Activated naive CD4-positive, alpha-beta T cell treated with anti-CD3 and anti-CD28 coated beads, Interleukin-2, amount 50 U/mL, for 24 hours (primary cell): ENCODE measurements around the gene MORN4.
"Not testable (repeated sequence)": the region's sequence is repeated elsewhere in the genome, so short reads cannot be mapped to it uniquely, and the experiment has no call there.

ENCODE experiments used
- H3K27ac Mint-ChIP-seq: one replicate; pipeline ENCODE4 v1.8.0; 2021; ENCODE audit warnings: mild to moderate bottlenecking, mixed read lengths
- H3K27me3 Mint-ChIP-seq: one replicate; pipeline ENCODE4 v1.8.0; 2021; ENCODE audit warnings: mixed read lengths
- H3K36me3 Mint-ChIP-seq: one replicate; pipeline ENCODE4 v1.8.0; 2021; ENCODE audit warnings: mixed read lengths
- H3K4me1 Mint-ChIP-seq: one replicate; pipeline ENCODE4 v1.8.0; 2021; ENCODE audit warnings: mixed read lengths
- H3K4me3 Mint-ChIP-seq: one replicate; pipeline ENCODE4 v1.8.0; 2021; ENCODE audit warnings: mild to moderate bottlenecking, mixed read lengths
- H3K9me3 Mint-ChIP-seq: one replicate; pipeline ENCODE4 v1.8.0; 2021; ENCODE audit warnings: mixed read lengths

MORN4 gene

GRCh38 chr10:97648562-97649404 is 15.5 kb upstream of the MORN4 start:
- peak overlapping the region; percentile 25 for H3K27ac Mint-ChIP-seq
- peaks cover 11% of the 10 kb centered on the region for H3K4me1 Mint-ChIP-seq
- H3K9me3 Mint-ChIP-seq, result no peaks in the 10 kb centered on the region
- peaks cover 7% of the 10 kb centered on the region for H3K36me3 Mint-ChIP-seq
- H3K4me3 Mint-ChIP-seq, result peak overlapping the region; percentile 27
- H3K27me3 Mint-ChIP-seq, result no peaks in the 10 kb centered on the region

GRCh38 chr10:97647556-97647955 is 14.3 kb upstream of the MORN4 start:
- Mint-ChIP-seq H3K27me3 (no peaks in the 10 kb centered on the region), H3K36me3 (peaks cover 3% of the 10 kb centered on the region), H3K27ac (no peak overlapping the region)

GRCh38 chr10:97644936-97645335 is 11.6 kb upstream of the MORN4 start:
- Mint-ChIP-seq H3K36me3 (peaks cover 3% of the 10 kb centered on the region), H3K4me1 (peaks cover 36% of the 10 kb centered on the region), H3K27me3 (no peaks in the 10 kb centered on the region), H3K4me3 (no peak overlapping the region), H3K9me3 (no peaks in the 10 kb centered on the region), H3K27ac (no peak overlapping the region)

More at GRCh38 chr10:97647556-97647955, 14.3 kb upstream of the MORN4 start:
- no peak overlapping the region for H3K4me3 Mint-ChIP-seq
- no peaks in the 10 kb centered on the region for H3K9me3 Mint-ChIP-seq
- H3K4me1 Mint-ChIP-seq, result peaks cover 21% of the 10 kb centered on the region

- peaks cover 27% of the 10 kb centered on the region for H3K4me1 Mint-ChIP-seq
- peaks cover 3% of the 10 kb centered on the region for H3K36me3 Mint-ChIP-seq
- H3K4me3 Mint-ChIP-seq, result peak overlapping the region; percentile 79
- H3K27ac Mint-ChIP-seq, result peak overlapping the region; percentile 24
- H3K9me3 Mint-ChIP-seq, result no peaks in the 10 kb centered on the region
- no peaks in the 10 kb centered on the region for H3K27me3 Mint-ChIP-seq
Measured at GRCh38 chr10:97643441-97643985, 10.2 kb upstream of the MORN4 start.

GRCh38 chr10:97642471-97643159 is 9.3 kb upstream of the MORN4 start:
- Mint-ChIP-seq H3K27ac (peak overlapping the region; percentile 27), H3K4me1 (peaks cover 26% of the 10 kb centered on the region), H3K4me3 (peak overlapping the region; percentile 79)
- not testable (repeated sequence) for H3K9me3 Mint-ChIP-seq, H3K36me3 Mint-ChIP-seq, H3K27me3 Mint-ChIP-seq

- H3K9me3 Mint-ChIP-seq, result no peaks in the 10 kb centered on the region
- peak overlapping the region; percentile 97 for H3K4me3 Mint-ChIP-seq
- H3K27me3 Mint-ChIP-seq, result no peaks in the 10 kb centered on the region
- peaks cover 26% of the 10 kb centered on the region for H3K4me1 Mint-ChIP-seq
- H3K27ac Mint-ChIP-seq, result peak overlapping the region; percentile 89
- peaks cover 3% of the 10 kb centered on the region for H3K36me3 Mint-ChIP-seq
Measured at GRCh38 chr10:97640868-97641811, 7.8 kb upstream of the MORN4 start.

GRCh38 chr10:97640174-97640867 is 7.0 kb upstream of the MORN4 start, which contains the start of gene PI4K2A:
Gene PI4K2A, plus strand, starts transcription at chr10:97640671. Its CDS starts 72 bp downstream, at chr10:97640743.
- Mint-ChIP-seq H3K27me3 (no peaks in the 10 kb centered on the region), H3K9me3 (no peaks in the 10 kb centered on the region), H3K4me1 (peaks cover 26% of the 10 kb centered on the region), H3K4me3 (peak within 1 kb of the TSS; percentile 97), H3K36me3 (peaks cover 3% of the 10 kb centered on the region), H3K27ac (peak within 1 kb of the TSS; percentile 89)

- not testable (repeated sequence) for H3K27ac Mint-ChIP-seq, H3K4me3 Mint-ChIP-seq, H3K27me3 Mint-ChIP-seq, H3K36me3 Mint-ChIP-seq, H3K9me3 Mint-ChIP-seq
- peaks cover 26% of the 10 kb centered on the region for H3K4me1 Mint-ChIP-seq
Measured at GRCh38 chr10:97639090-97639489, 5.8 kb upstream of the MORN4 start.

- Mint-ChIP-seq H3K27me3 (no peaks in the 10 kb centered on the region), H3K4me1 (peaks cover 21% of the 10 kb centered on the region), H3K27ac (no peak overlapping the region), H3K4me3 (no peak overlapping the region), H3K36me3 (peaks cover 2% of the 10 kb centered on the region), H3K9me3 (no peaks in the 10 kb centered on the region)
Measured at GRCh38 chr10:97635577-97635976, 2.3 kb upstream of the MORN4 start.

GRCh38 chr10:97633921-97634320 is 621 bp upstream of the MORN4 start:
- peak overlapping the region; percentile 98 for H3K4me3 Mint-ChIP-seq
- no peaks in the 10 kb centered on the region for H3K27me3 Mint-ChIP-seq
- peak overlapping the region; percentile 92 for H3K27ac Mint-ChIP-seq
- H3K9me3 Mint-ChIP-seq, result no peaks in the 10 kb centered on the region
- H3K36me3 Mint-ChIP-seq, result peaks cover 2% of the 10 kb centered on the region
- peaks cover 17% of the 10 kb centered on the region for H3K4me1 Mint-ChIP-seq

GRCh38 chr10:97631098-97631497 is 2.2 kb downstream of the MORN4 start:
- Mint-ChIP-seq H3K9me3 (no peaks in the 10 kb centered on the region), H3K4me1 (peaks cover 17% of the 10 kb centered on the region), H3K27me3 (no peaks in the 10 kb centered on the region), H3K36me3 (peaks cover 2% of the 10 kb centered on the region), H3K27ac (no peak overlapping the region), H3K4me3 (no peak overlapping the region)

GRCh38 chr10:97629289-97629688 is 4.0 kb downstream of the MORN4 start:
- Mint-ChIP-seq H3K27ac (no peak overlapping the region), H3K36me3 (peaks cover 2% of the 10 kb centered on the region), H3K4me1 (peaks cover 17% of the 10 kb centered on the region), H3K4me3 (no peak overlapping the region), H3K9me3 (no peaks in the 10 kb centered on the region), H3K27me3 (no peaks in the 10 kb centered on the region)

GRCh38 chr10:97628228-97628627 is 5.1 kb downstream of the MORN4 start:
- H3K36me3 Mint-ChIP-seq, result peaks cover 1% of the 10 kb centered on the region
- no peak overlapping the region for H3K4me3 Mint-ChIP-seq
- H3K4me1 Mint-ChIP-seq, result peaks cover 9% of the 10 kb centered on the region
- H3K27ac Mint-ChIP-seq, result no peak overlapping the region
- no peaks in the 10 kb centered on the region for H3K27me3 Mint-ChIP-seq
- no peaks in the 10 kb centered on the region for H3K9me3 Mint-ChIP-seq

GRCh38 chr10:97627731-97628130 is 5.6 kb downstream of the MORN4 start:
- peaks cover 4% of the 10 kb centered on the region for H3K4me1 Mint-ChIP-seq
- H3K36me3 Mint-ChIP-seq, result no peaks in the 10 kb centered on the region
- H3K4me3 Mint-ChIP-seq, result no peak overlapping the region
- H3K27ac Mint-ChIP-seq, result no peak overlapping the region
- H3K27me3 Mint-ChIP-seq, result no peaks in the 10 kb centered on the region
- H3K9me3 Mint-ChIP-seq, result no peaks in the 10 kb centered on the region
